BE2C (cell line): ENCODE data around the gene HOOK1.

ENCODE experiments used
- DNase-seq: peaks from one replicate; pipeline ENCODE4 v3.0.0-alpha.2; 2020
- H3K27me3 ChIP-seq: fragments of 250-450 bp; sonication (Bioruptor Pico); 2 replicates; pipeline ENCODE4 v1.5.1; 2020; ENCODE audit warnings: mild to moderate bottlenecking
- H3K36me3 ChIP-seq: fragments of 250-450 bp; sonication (Bioruptor Pico); 2 replicates; pipeline ENCODE4 v1.5.1; 2020; ENCODE audit warnings: mild to moderate bottlenecking
- H3K4me1 ChIP-seq: fragments of 250-450 bp; sonication (Bioruptor Pico); 2 replicates; pipeline ENCODE4 v1.5.1; 2020
- H3K4me3 ChIP-seq: 2 replicates; pipeline ENCODE4 v1.5.1; 2011; ENCODE audit warnings: low read depth, low read length
- H3K9me3 ChIP-seq: fragments of 250-450 bp; sonication (Bioruptor Pico); 2 replicates; pipeline ENCODE4 v1.5.1; 2020
- TF ChIP-seq, protein P1 (sequence below): IDR thresholded peaks from 2 replicates; pipeline ENCODE4 v1.5.1; 2012; ENCODE audit warnings: mild to moderate bottlenecking, low read depth, low read length

The HOOK1 gene

GRCh38 chr1:59816318-59816878 is 1.6 kb downstream of the HOOK1 start:
- Histone ChIP-seq H3K4me3 (no peak overlapping the region), H3K36me3 (no peaks in the 10 kb centered on the region), H3K4me1 (no peaks in the 10 kb centered on the region), H3K27me3 (no peaks in the 10 kb centered on the region), H3K9me3 (no peaks in the 10 kb centered on the region)
- TF ChIP-seq, protein P1, sequence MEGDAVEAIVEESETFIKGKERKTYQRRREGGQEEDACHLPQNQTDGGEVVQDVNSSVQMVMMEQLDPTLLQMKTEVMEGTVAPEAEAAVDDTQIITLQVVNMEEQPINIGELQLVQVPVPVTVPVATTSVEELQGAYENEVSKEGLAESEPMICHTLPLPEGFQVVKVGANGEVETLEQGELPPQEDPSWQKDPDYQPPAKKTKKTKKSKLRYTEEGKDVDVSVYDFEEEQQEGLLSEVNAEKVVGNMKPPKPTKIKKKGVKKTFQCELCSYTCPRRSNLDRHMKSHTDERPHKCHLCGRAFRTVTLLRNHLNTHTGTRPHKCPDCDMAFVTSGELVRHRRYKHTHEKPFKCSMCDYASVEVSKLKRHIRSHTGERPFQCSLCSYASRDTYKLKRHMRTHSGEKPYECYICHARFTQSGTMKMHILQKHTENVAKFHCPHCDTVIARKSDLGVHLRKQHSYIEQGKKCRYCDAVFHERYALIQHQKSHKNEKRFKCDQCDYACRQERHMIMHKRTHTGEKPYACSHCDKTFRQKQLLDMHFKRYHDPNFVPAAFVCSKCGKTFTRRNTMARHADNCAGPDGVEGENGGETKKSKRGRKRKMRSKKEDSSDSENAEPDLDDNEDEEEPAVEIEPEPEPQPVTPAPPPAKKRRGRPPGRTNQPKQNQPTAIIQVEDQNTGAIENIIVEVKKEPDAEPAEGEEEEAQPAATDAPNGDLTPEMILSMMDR, result no peak
- DNase-seq, result no peak

- TF ChIP-seq, protein P1, result no peak
- Histone ChIP-seq H3K4me3 (no peak overlapping the region), H3K4me1 (no peaks in the 10 kb centered on the region), H3K27me3 (no peaks in the 10 kb centered on the region), H3K9me3 (no peaks in the 10 kb centered on the region), H3K36me3 (no peaks in the 10 kb centered on the region)
- no peak for DNase-seq
These were observed 5.1 kb downstream of the HOOK1 start for GRCh38 chr1:59819566-59820438.

DNA sequence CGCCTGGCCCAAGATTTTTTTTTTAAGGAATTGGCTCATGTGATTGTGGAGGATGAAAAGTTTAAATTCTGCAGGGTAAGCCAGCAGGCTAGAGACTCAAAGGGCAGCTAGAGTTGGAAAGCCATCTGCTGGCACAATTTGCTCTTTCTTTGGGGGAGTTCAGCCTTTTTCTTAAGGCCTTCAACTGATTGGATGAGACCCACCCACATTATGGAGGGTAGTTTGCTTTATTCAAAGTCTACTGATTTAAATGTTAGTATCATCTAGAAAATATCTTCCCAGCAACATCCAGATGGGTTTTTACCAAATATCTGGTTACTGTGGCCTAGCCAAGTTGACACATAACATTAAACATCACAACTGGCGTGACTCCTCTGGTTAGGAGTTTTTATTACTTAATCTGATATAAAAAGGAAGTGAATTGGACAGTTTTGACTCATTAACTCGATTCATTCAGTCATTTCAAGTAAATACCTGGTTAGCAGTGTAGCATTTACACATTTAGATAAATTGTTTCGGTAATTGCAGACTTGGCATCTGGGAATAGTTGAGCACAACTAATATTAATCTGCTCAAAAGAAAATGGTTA is 12.4 kb downstream of the HOOK1 start:
- H3K4me1 ChIP-seq, result no peaks in the 10 kb centered on the region
- TF ChIP-seq, protein P1, result no peak

DNA sequence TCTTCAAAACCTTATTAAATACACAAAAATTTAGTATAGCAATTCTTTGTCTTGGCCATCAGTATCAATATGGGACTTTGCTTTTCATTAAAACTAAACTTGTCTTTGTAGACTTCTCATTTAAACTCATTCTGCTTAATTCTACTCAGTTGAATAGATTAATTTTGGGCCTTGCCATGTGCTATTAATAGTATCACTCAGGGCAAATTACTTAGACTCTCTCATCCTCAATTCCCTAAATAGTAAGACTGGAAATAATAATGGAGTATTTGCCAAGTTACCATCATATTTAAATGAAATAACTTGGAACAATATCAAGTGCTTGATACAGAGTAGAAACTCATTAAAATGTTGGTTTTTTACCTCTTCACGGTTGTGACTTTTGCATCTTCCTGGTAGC is 13.4 kb downstream of the HOOK1 start:
- DNase-seq, result no peak
- no peaks in the 10 kb centered on the region for H3K9me3 ChIP-seq
- no peaks in the 10 kb centered on the region for H3K27me3 ChIP-seq
- no peaks in the 10 kb centered on the region for H3K36me3 ChIP-seq
- no peaks in the 10 kb centered on the region for H3K4me1 ChIP-seq
- H3K4me3 ChIP-seq, result no peak overlapping the region
- TF ChIP-seq, protein P1, result no peak

More for the DNA sequence above, 12.4 kb downstream of the HOOK1 start:
- Histone ChIP-seq H3K27me3 (no peaks in the 10 kb centered on the region), H3K9me3 (no peaks in the 10 kb centered on the region), H3K4me3 (no peak overlapping the region), H3K36me3 (no peaks in the 10 kb centered on the region)
- DNase-seq, result no peak

GRCh38 chr1:59831529-59831928 is 16.8 kb downstream of the HOOK1 start:
- DNase-seq, result no peak
- H3K9me3 ChIP-seq, result no peaks in the 10 kb centered on the region
- TF ChIP-seq, protein P1, result no peak
- no peaks in the 10 kb centered on the region for H3K4me1 ChIP-seq
- no peaks in the 10 kb centered on the region for H3K36me3 ChIP-seq
- no peak overlapping the region for H3K4me3 ChIP-seq
- no peaks in the 10 kb centered on the region for H3K27me3 ChIP-seq

DNA sequence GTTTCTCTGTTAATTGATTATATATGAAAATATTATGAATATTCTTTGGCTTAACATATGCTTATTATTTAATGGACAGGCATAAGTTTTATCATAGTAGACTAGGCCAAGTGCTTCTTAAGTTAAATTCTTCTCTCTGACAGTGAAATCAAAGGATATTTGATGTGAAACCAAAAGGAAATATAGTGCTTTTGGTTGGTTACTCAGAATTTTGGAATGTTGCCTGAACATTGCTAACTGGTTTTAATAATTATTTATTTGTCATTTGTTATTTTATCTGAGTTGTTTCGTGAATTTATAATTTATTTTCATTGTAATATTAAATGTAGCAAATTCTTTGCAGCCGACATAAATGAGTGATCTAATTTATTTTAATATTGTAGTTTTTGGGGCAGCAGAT is 18.3 kb downstream of the HOOK1 start:
- DNase-seq, result no peak
- H3K4me3 ChIP-seq, result no peak overlapping the region
- TF ChIP-seq, protein P1, result no peak

More for the DNA sequence above, 18.3 kb downstream of the HOOK1 start:
- no peaks in the 10 kb centered on the region for H3K36me3 ChIP-seq
- H3K27me3 ChIP-seq, result no peaks in the 10 kb centered on the region
- no peaks in the 10 kb centered on the region for H3K9me3 ChIP-seq
- no peaks in the 10 kb centered on the region for H3K4me1 ChIP-seq
